ENCODE data around the gene NPPA.

NPPA gene

GRCh38 chr1:11874258-11874562 is 26.6 kb upstream of the NPPA start:
- no peak for DNase-seq (ENCODE audit: low read depth)

GRCh38 chr1:11873395-11874257 is 26.0 kb upstream of the NPPA start:
- DNase-seq (ENCODE audit: low read depth), result no peak

- DNase-seq (ENCODE audit: low read depth), result no peak
These were observed 25.0 kb upstream of the NPPA start for GRCh38 chr1:11872545-11872944.

- no peak for DNase-seq (ENCODE audit: low read depth)
These were observed 22.1 kb upstream of the NPPA start for GRCh38 chr1:11869650-11870207.

- DNase-seq (ENCODE audit: low read depth), result no peak
These were observed 21.5 kb upstream of the NPPA start for GRCh38 chr1:11869104-11869503.

- no peak for DNase-seq (ENCODE audit: low read depth)
These were observed 20.9 kb upstream of the NPPA start for GRCh38 chr1:11868331-11868980.

GRCh38 chr1:11862890-11863289 is 15.3 kb upstream of the NPPA start:
- no peak for DNase-seq (ENCODE audit: low read depth)

GRCh38 chr1:11860587-11860986 is 13.0 kb upstream of the NPPA start:
- DNase-seq (ENCODE audit: low read depth), result no peak

GRCh38 chr1:11860083-11860482 is 12.5 kb upstream of the NPPA start:
- no peak for DNase-seq (ENCODE audit: low read depth)

- DNase-seq (ENCODE audit: low read depth), result peak; percentile 32
These were observed 11.6 kb upstream of the NPPA start for GRCh38 chr1:11858968-11859871.

- no peak for DNase-seq (ENCODE audit: low read depth)
These were observed 11.0 kb upstream of the NPPA start, which contains the start of gene NPPB for GRCh38 chr1:11858613-11858967. Gene NPPB, minus strand, starts transcription at chr1:11858945. Its CDS starts 112 bp downstream, at chr1:11858833.

GRCh38 chr1:11858158-11858557 is 10.6 kb upstream of the NPPA start:
- no peak for DNase-seq (ENCODE audit: low read depth)

- no peak for DNase-seq (ENCODE audit: low read depth)
These were observed 9.7 kb upstream of the NPPA start for GRCh38 chr1:11857164-11857851.

- DNase-seq (ENCODE audit: low read depth), result no peak
These were observed 9.1 kb upstream of the NPPA start for GRCh38 chr1:11856698-11857097.

- DNase-seq (ENCODE audit: low read depth), result no peak
These were observed 7.8 kb upstream of the NPPA start for GRCh38 chr1:11855430-11855829.

- no peak for DNase-seq (ENCODE audit: low read depth)
These were observed 6.9 kb upstream of the NPPA start for GRCh38 chr1:11854519-11854918.

- DNase-seq (ENCODE audit: low read depth), result no peak
These were observed 3.6 kb upstream of the NPPA start for GRCh38 chr1:11851180-11851579.

- no peak for DNase-seq (ENCODE audit: low read depth)
These were observed 2.6 kb upstream of the NPPA start for GRCh38 chr1:11850156-11850555.

- DNase-seq (ENCODE audit: low read depth), result no peak
These were observed 754 bp upstream of the NPPA start for GRCh38 chr1:11848373-11848700.

- no peak for DNase-seq (ENCODE audit: low read depth)
These were observed 1.8 kb downstream of the NPPA start for GRCh38 chr1:11845641-11846335.

All from stimulated activated CD8-positive, alpha-beta memory T cell treated with anti-CD3 and anti-CD28 coated beads, Interleukin-15, amount 100 ng/mL, for 24 hours (primary cell).